NOMO-1 treated with dmso at 0.1 percent for 144 hours (cell line): ENCODE measurements around the gene MED22.
"Not testable (repeated sequence)": the region's sequence is repeated elsewhere in the genome, so short reads cannot be mapped to it uniquely, and the experiment has no call there.

Source experiments
- DNase-seq: peaks from one replicate; lab custom pipeline; 2025; ENCODE audit not compliant: unreplicated experiment; lab: John Stamatoyannopoulos, UW

MED22 gene

GRCh38 chr9:133307301-133307700, 40.6 kb downstream of the MED22 start:
- DNase-seq = no peak

DNA sequence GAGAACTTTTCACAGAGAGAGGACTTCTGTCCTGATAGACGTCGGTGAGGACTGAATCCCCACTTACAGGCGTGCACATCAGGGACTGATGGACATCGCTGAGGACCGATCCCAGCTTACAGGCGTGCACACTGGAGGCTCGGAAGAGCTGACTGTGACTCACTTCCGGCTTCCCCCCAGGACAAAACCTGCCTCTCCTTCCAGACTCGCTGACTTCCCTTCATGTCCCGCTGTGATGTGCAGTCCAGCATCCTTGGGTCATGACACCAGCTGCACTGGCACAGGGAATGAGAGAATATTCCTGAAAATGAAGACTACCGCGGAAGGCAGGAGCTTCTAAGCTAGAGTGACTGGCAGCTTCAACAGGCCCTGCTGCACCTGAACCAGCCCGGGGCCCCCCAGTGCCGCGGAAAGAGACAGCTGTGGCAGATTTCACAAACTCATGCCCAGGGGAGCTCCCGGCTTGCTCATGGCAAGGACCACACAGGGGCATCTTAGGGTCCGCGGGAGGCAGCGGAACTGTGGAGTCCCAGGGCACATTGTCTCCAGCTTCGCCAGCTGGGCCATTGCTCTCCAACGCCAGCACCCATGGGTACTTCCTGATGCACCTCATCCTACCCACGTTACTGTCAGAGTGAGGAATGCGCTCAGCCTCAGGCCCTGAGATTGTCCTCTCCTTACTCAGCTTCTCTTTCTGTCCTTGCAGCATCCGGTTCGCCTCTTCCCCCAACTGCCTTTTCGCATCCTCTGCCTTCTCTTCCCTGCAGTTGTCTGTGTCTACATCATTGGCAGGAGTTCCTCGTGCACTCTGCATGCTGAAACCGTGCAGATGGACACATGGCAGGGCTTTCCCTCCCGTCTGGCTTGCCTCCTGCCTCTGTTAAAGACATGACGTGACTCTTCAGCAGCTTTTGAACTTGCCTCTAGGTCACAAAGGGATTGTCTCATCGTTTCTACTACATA, 41.4 kb downstream of the MED22 start:
- DNase-seq = no peak

DNA sequence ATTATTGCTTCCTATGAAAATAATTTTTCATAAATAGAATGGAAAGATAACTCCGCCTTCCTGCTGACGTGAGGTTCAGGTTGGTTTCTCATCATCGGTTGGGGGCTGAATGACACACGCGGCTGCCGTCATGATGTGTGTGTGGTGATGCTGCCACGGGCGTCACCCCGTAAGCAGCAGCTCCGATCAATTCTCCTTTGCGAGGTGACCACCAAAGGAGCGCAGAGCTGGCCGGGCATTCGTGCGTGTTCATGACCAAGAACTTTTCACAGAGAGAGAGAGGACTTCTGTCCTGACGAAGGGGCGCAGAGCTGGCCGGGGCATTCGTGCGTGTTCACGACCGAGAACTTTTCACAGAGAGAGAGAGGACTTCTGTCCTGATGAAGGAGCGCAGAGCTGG, 42.2 kb downstream of the MED22 start:
- DNase-seq = no peak

GRCh38 chr9:133304477-133305377, 43.2 kb downstream of the MED22 start:
- no peak for DNase-seq

- no peak for DNase-seq
Measured at GRCh38 chr9:133304158-133304470, 43.8 kb downstream of the MED22 start.

DNA sequence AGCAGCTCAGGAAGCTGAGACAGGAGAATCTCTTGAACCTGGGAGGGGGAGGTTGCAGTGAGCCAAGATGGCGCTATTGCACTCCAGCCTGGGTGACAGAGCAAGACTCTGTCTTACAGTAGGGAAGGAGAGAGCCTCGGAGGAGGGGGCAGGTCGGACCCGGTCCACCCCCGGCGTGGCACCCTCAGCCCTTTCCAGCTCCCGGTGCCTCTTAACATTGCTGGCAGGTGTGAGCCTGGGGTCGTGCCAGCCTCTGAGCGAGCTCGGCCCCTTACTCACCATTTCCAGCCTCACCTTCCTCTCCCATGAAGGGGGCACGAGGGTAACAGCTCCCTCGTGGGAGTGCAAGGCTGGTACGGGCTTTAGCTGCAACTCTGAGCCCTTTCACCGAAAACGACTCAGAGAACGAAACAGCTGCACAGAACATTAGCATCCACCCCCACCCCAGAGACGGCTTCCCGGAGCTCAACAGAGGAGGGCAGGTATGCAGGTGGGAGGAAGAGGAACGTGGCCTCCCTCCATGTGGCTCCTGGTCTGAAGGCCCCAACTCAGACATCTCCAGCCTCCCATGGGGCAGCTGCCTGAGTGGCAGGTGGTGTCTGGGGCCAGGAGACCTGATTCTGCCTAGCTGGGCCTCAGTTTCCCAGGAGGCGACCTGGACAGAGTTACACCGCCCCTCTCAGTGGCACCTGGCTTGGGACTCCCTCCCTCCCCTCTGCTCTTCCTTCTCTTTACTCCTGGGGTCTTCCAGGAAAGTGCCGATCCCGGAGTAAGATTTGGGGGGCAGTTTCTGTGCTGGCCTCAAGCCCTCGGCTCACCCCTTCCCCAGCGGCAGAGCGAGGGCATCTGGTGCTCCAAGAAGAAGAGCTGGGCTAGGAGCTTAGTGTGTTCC, 44.4 kb downstream of the MED22 start:
- DNase-seq = no peak

DNA sequence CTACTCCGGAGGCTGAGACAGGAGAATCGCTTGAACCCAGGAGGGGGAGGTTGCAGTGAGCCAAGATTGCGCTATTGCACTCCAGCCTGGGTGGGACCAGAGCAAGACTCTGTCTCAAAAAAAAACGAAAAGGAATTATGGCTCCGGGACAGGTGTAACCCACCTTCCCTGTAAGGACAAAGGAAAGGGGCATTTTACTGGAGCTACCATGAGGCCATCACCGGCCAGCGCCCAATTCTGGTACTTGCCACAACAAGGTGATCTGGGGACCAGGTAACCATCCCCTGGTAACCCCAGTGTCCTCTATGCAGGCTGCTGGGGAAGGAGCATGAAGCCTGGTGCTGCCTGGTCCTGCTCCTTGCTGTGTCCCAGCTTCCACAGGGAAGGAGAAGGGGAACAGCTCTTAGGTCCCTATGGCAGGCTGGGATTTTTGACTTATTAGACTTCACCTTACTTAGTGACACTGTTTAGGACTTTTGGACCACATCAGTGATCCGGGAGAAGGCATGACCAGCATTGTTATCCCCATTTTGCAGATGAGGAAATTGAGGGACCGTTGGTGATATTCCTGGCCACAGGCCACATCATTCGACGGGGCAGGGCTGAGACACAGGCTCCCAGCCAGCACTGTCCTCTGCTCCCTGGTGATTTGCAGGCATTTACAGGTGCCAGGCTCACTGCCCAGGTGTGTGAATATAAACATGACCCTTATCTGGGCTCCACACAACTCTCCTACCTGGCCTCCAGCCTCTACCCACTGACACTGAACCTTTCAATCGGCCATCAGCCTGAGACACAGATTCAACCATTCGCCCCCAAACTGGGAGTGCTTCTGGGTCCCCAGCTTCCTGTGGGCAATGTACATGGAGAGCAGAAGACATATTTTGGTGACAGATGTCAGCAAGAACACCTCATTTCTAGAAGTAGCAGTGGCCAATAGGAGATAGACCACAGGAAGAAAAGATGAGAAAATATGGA, 46.4 kb downstream of the MED22 start:
- no peak for DNase-seq

DNA sequence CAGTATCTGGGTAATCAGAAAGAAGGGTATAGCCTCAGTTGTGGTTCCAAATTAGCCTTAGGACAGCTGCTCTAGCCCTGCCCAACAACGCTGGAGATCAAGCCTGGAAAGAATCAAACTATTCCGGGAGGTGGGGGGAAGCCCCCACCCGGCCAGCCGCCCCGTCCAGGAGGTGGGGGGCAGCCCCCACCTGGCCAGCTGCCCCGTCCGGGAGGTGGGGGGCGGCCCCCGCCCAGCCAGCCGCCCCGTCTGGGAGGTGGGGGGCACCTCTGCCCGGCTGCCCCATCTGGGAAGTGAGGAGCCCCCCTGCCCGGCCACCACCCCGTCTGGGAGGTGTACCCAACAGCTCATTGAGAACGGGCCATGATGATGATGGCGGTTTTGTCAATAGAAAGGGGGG, 47.9 kb downstream of the MED22 start:
- not testable (repeated sequence) for DNase-seq

- DNase-seq = no peak
Measured at GRCh38 chr9:133294257-133294656, 53.7 kb downstream of the MED22 start.

GRCh38 chr9:133290751-133291302, 57.1 kb downstream of the MED22 start:
- no peak for DNase-seq
